ENCODE measurements around the gene SRSF9. TPM values are rescaled to one million over a fixed set of nuclear protein-coding genes. Genes with fewer than 3 reads are reported as not detected.
"Not testable (repeated sequence)": the region's sequence is repeated elsewhere in the genome, so short reads cannot be mapped to it uniquely, and the experiment has no call there.

SRSF9 gene
- total RNA-seq: 40.1 TPM
- long read RNA-seq, transcript SRSF9-201 (4 exons, 1,201 nt): major isoform, 24 of 25 reads
- long read RNA-seq, partial matches to known transcripts: 0 of 25 reads
- long read RNA-seq, other reads (novel, unspliced or antisense): 1 of 25 reads

GRCh38 chr12:120469450-120470149 lies at the start of gene SRSF9:
TSS of gene SRSF9 (minus strand) at chr12:120469748. CDS start at chr12:120469609, 139 bp downstream.
- DNase-seq (ENCODE audit: missing footprints): peak; percentile 98
- intact Hi-C loops (cut with DNase I): loop anchor here (1.0 kb wide), 1 partner anchor 27 kb away; the partner anchor contains the start of gene DYNLL1
- peak; percentile 98 for ATAC-seq

GRCh38 chr12:120519324-120519723 lies 49.8 kb upstream of the SRSF9 start:
- ATAC-seq; DNase-seq (ENCODE audit: missing footprints); intact Hi-C loops (cut with DNase I): not testable (repeated sequence)

- DNase-seq (ENCODE audit: missing footprints) (no peak), ATAC-seq (no peak)
- intact Hi-C loops (cut with DNase I): no loop called here
Measured at GRCh38 chr12:120515496-120515895, 45.9 kb upstream of the SRSF9 start.

GRCh38 chr12:120514002-120514401 lies 44.5 kb upstream of the SRSF9 start:
- intact Hi-C loops (cut with DNase I): no loop called here
- ATAC-seq: no peak
- DNase-seq (ENCODE audit: missing footprints): no peak

- no peak for DNase-seq (ENCODE audit: missing footprints)
- intact Hi-C loops (cut with DNase I): no loop called here
- ATAC-seq: no peak
Measured at GRCh38 chr12:120508537-120508936, 39.0 kb upstream of the SRSF9 start.

GRCh38 chr12:120504587-120504986 lies 35.0 kb upstream of the SRSF9 start:
- no peak for ATAC-seq
- no peak for DNase-seq (ENCODE audit: missing footprints)
- intact Hi-C loops (cut with DNase I): no loop called here

- no peak for ATAC-seq
- intact Hi-C loops (cut with DNase I): no loop called here
- no peak for DNase-seq (ENCODE audit: missing footprints)
Measured at GRCh38 chr12:120500581-120500980, 31.0 kb upstream of the SRSF9 start.

GRCh38 chr12:120498870-120499515 lies 29.4 kb upstream of the SRSF9 start:
- DNase-seq (ENCODE audit: missing footprints) (no peak), ATAC-seq (no peak)
- intact Hi-C loops (cut with DNase I): loop anchor here (5.0 kb wide), 1 partner anchor 52 kb away; the partner anchor contains the start of genes GATC and TRIAP1

GRCh38 chr12:120497524-120498150 lies 28.1 kb upstream of the SRSF9 start:
- DNase-seq (ENCODE audit: missing footprints) (no peak), ATAC-seq (no peak)
- intact Hi-C loops (cut with DNase I): loop anchor here (5.0 kb wide), 1 partner anchor 50 kb away; the partner anchor contains the start of genes GATC and TRIAP1

GRCh38 chr12:120496413-120497340 lies 27.1 kb upstream of the SRSF9 start:
- intact Hi-C loops (cut with DNase I): loop anchor here (1.0 to 5.0 kb wide), 2 partner anchors 27 to 49 kb away; partner anchors contain the start of genes GATC, SRSF9 and TRIAP1
- DNase-seq (ENCODE audit: missing footprints) (peak; percentile 80), ATAC-seq (peak; percentile 69)

- peak; percentile 97 for DNase-seq (ENCODE audit: missing footprints)
- ATAC-seq: peak; percentile 98
- intact Hi-C loops (cut with DNase I): loop anchor here (1.0 to 5.0 kb wide), 2 partner anchors 27 to 49 kb away; partner anchors contain the start of genes GATC, SRSF9 and TRIAP1
Measured at GRCh38 chr12:120495731-120496412, 26.3 kb upstream of the SRSF9 start, which contains the start of gene DYNLL1. TSS of gene DYNLL1 (plus strand) at chr12:120496113. CDS start at chr12:120496422, 309 bp downstream.

GRCh38 chr12:120495186-120495730 lies 25.7 kb upstream of the SRSF9 start:
- intact Hi-C loops (cut with DNase I): loop anchor here (5.0 kb wide), 1 partner anchor 48 kb away; the partner anchor contains the start of genes GATC and TRIAP1
- ATAC-seq (no peak), DNase-seq (ENCODE audit: missing footprints) (no peak)

GRCh38 chr12:120490833-120491512 lies 21.4 kb upstream of the SRSF9 start:
- ATAC-seq (peak; percentile 26), DNase-seq (ENCODE audit: missing footprints) (no peak)
- intact Hi-C loops (cut with DNase I): no loop called here

GRCh38 chr12:120490325-120490724 lies 20.8 kb upstream of the SRSF9 start:
- ATAC-seq (no peak), DNase-seq (ENCODE audit: missing footprints) (no peak)
- intact Hi-C loops (cut with DNase I): no loop called here

GRCh38 chr12:120489018-120489417 lies 19.5 kb upstream of the SRSF9 start:
- ATAC-seq: no peak
- intact Hi-C loops (cut with DNase I): no loop called here
- DNase-seq (ENCODE audit: missing footprints): no peak

- intact Hi-C loops (cut with DNase I): no loop called here
- ATAC-seq: no peak
- no peak for DNase-seq (ENCODE audit: missing footprints)
Measured at GRCh38 chr12:120488057-120488640, 18.6 kb upstream of the SRSF9 start.
